HepG2 (cell line): ENCODE results near the gene DHRS13. TPM values are rescaled to one million over a fixed set of nuclear protein-coding genes. Genes with fewer than 3 reads are reported as not detected.

ENCODE experiments used
- ATF7 ChIP-seq, 2 experiments: fragments of 450-650 bp in 1 of 2; sonication (generic) in 1 of 2; formaldehyde crosslinking in 1 of 2; IDR thresholded peaks; 2 replicates each; pipeline versions ENCODE4 v1.4.0 to v1.6.1; 2016 to 2020; ENCODE audit warnings: antibody characterized with exemption in 1 of 2, mild to moderate bottlenecking in 1 of 2, missing genetic modification reagents in 1 of 2
- FOSL2 ChIP-seq: sonication (generic); formaldehyde crosslinking; IDR thresholded peaks from 2 replicates; pipeline ENCODE4 v1.4.0; 2020; ENCODE audit warnings: missing genetic modification reagents
- HMG20B ChIP-seq: conservative IDR thresholded peaks from 2 replicates; pipeline ENCODE4 v1.6.1; 2016; ENCODE audit warnings: missing genetic modification reagents, missing compliant biosample characterization
- JUN ChIP-seq: sonication (generic); formaldehyde crosslinking; IDR thresholded peaks from 2 replicates; pipeline ENCODE4 v1.4.0; 2020; ENCODE audit warnings: mild to moderate bottlenecking, missing genetic modification reagents
- NCOA2 ChIP-seq: sonication (generic); formaldehyde crosslinking; IDR thresholded peaks from 2 replicates; pipeline ENCODE4 v1.8.0; 2022; ENCODE audit warnings: inconsistent platforms
- PCBP1 ChIP-seq: fragments of 200-400 bp; formaldehyde crosslinking; IDR thresholded peaks from 2 replicates; pipeline ENCODE4 v1.6.1; 2017; ENCODE audit warnings: mild to moderate bottlenecking, low read depth, low read length, borderline replicate concordance
- RXRA ChIP-seq: sonication (generic); formaldehyde crosslinking; IDR thresholded peaks from 2 replicates; pipeline ENCODE4 v1.5.1; 2020; ENCODE audit warnings: missing genetic modification reagents
- RXRB ChIP-seq: IDR thresholded peaks from 2 replicates; pipeline ENCODE4 v1.6.1; 2016; ENCODE audit warnings: borderline replicate concordance, missing genetic modification reagents, missing compliant biosample characterization
- SALL2 ChIP-seq: sonication (generic); formaldehyde crosslinking; IDR thresholded peaks from 2 replicates; pipeline ENCODE4 v1.8.1; 2023; ENCODE audit warnings: mild to moderate bottlenecking, missing genetic modification reagents, inconsistent platforms
- SOX5 ChIP-seq: IDR thresholded peaks from 2 replicates; pipeline ENCODE4 v1.6.1; 2016; ENCODE audit warnings: borderline replicate concordance
- ZBTB38 ChIP-seq: sonication (generic); formaldehyde crosslinking; IDR thresholded peaks from 2 replicates; pipeline ENCODE4 v1.5.1; 2020; ENCODE audit warnings: mild to moderate bottlenecking, missing genetic modification reagents
- ZFX ChIP-seq: sonication (generic); formaldehyde crosslinking; IDR thresholded peaks from 2 replicates; pipeline ENCODE4 v1.4.0; 2020; ENCODE audit warnings: mild to moderate bottlenecking, low read depth, missing genetic modification reagents, moderate library complexity
- polyA plus RNA-seq, 8 experiments: library from polyadenylated mRNA; depleted of rRNA in 3 of 8; stranded (reverse) in 7 of 8; unstranded in 1 of 8; fragments of >200 nt; fragmentation: Illumina TruSeq in 4 of 8; extraction: Trizol in 4 of 8; gene quantifications; 2 replicates each; pipeline versions ENCODE4 v1.2.1 to v1.2.3, GENCODE V29; 2011 to 2016; ENCODE audit warnings: low read depth in 4 of 8, missing spikeins in 1 of 8, mixed read lengths in 1 of 8; ENCODE audit not compliant: insufficient read depth in 1 of 8
- total RNA-seq, 5 experiments: library from RNA; depleted of rRNA; stranded (reverse); fragments of >200 nt; fragmentation: Illumina TruSeq; extraction: Trizol; gene quantifications; 2 replicates each; pipeline ENCODE4 v1.2.3, GENCODE V29; 2016; ENCODE audit warnings: low read depth in 1 of 5
- TF ChIP-seq, protein P1 (sequence below): sonication (generic); formaldehyde crosslinking; IDR thresholded peaks from 2 replicates; pipeline ENCODE4 v1.4.0; 2020; ENCODE audit warnings: missing genetic modification reagents
- TF ChIP-seq, protein P2 (sequence below): IDR thresholded peaks from 2 replicates; pipeline ENCODE4 v1.4.0; 2020; ENCODE audit warnings: mild to moderate bottlenecking, missing genetic modification reagents
- TF ChIP-seq, protein P3 (sequence below): sonication (generic); formaldehyde crosslinking; IDR thresholded peaks from 2 replicates; pipeline ENCODE4 v1.4.0; 2020; ENCODE audit warnings: missing genetic modification reagents, borderline replicate concordance

Gene DHRS13
- total and polyA plus RNA-seq, 2 of the 13 experiments (the other 11 are each of a cell fraction or from before 2014, with no cell fraction given) = 11.8 to 12.6 TPM

DNA sequence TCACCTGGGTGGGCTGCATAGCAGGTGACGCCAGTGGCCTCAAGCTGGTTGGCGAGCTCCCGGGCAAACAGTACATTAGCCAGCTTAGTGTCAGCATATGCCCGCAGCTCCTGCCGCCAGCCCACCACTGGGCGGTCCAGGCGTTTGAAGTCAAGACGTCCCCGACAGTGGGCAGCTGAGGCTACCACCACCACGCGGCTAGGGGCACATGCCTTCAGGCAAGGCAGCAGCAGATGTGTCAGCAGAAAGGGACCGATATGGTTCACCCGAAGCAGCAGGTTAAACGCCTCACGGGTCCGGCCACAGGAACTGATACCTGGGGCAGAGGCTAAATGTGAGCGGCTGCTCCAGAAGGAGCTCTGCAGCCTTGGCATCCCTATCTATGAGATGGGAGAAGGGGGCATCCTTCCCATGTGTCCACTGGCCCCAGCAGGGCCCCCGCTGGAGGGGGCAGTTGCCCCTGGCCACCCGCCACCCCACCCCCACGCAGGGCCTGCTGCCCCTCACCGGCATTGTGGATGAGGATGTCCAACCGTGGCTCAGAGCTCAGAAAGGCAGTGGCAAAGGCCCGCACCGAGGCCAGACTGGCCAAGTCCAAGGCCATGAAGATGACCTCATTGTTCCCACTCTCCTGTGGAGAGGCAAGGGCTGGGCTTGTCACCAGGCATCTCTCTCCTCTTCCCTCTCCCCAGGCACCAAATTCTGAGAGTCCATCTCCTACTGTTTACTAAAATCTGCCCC is 1.7 kb downstream of the DHRS13 start (continued):
- TF ChIP-seq ZBTB38 (peak; percentile 36; the same call in 1 of the 2 replicates), NCOA2 (CRISPR knock-in tag) (0 out of 2 replicates have a peak, but pooled peaks have one; percentile 22), SOX5 (0 out of 2 replicates have a peak, but pooled peaks have one; percentile 24), FOSL2 (peak; percentile 68), HMG20B (CRISPR knock-in tag) (no peak), RXRA (CRISPR knock-in tag) (peak; percentile 66; the same call in 1 of the 2 replicates), PCBP1 (0 out of 2 replicates have a peak, but pooled peaks have one; percentile 40), SALL2 (CRISPR knock-in tag) (no peak), ATF7 (IDR thresholded peaks at IDR 0.05) (peak; percentile 81), ATF7 (CRISPR knock-in tag; IDR thresholded peaks at IDR 0.05) (peak; percentile 85), ZFX (CRISPR knock-in tag) (peak; percentile 33; the same call in 1 of the 2 replicates), RXRB (0 out of 2 replicates have a peak, but pooled peaks have one; percentile 28), JUN (CRISPR knock-in tag) (peak; percentile 87; the same call in 1 of the 2 replicates)
- TF ChIP-seq, protein P1, sequence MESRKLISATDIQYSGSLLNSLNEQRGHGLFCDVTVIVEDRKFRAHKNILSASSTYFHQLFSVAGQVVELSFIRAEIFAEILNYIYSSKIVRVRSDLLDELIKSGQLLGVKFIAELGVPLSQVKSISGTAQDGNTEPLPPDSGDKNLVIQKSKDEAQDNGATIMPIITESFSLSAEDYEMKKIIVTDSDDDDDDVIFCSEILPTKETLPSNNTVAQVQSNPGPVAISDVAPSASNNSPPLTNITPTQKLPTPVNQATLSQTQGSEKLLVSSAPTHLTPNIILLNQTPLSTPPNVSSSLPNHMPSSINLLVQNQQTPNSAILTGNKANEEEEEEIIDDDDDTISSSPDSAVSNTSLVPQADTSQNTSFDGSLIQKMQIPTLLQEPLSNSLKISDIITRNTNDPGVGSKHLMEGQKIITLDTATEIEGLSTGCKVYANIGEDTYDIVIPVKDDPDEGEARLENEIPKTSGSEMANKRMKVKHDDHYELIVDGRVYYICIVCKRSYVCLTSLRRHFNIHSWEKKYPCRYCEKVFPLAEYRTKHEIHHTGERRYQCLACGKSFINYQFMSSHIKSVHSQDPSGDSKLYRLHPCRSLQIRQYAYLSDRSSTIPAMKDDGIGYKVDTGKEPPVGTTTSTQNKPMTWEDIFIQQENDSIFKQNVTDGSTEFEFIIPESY (CRISPR knock-in tag) = peak; percentile 77; the same call in 1 of the 2 replicates
- TF ChIP-seq, protein P2, sequence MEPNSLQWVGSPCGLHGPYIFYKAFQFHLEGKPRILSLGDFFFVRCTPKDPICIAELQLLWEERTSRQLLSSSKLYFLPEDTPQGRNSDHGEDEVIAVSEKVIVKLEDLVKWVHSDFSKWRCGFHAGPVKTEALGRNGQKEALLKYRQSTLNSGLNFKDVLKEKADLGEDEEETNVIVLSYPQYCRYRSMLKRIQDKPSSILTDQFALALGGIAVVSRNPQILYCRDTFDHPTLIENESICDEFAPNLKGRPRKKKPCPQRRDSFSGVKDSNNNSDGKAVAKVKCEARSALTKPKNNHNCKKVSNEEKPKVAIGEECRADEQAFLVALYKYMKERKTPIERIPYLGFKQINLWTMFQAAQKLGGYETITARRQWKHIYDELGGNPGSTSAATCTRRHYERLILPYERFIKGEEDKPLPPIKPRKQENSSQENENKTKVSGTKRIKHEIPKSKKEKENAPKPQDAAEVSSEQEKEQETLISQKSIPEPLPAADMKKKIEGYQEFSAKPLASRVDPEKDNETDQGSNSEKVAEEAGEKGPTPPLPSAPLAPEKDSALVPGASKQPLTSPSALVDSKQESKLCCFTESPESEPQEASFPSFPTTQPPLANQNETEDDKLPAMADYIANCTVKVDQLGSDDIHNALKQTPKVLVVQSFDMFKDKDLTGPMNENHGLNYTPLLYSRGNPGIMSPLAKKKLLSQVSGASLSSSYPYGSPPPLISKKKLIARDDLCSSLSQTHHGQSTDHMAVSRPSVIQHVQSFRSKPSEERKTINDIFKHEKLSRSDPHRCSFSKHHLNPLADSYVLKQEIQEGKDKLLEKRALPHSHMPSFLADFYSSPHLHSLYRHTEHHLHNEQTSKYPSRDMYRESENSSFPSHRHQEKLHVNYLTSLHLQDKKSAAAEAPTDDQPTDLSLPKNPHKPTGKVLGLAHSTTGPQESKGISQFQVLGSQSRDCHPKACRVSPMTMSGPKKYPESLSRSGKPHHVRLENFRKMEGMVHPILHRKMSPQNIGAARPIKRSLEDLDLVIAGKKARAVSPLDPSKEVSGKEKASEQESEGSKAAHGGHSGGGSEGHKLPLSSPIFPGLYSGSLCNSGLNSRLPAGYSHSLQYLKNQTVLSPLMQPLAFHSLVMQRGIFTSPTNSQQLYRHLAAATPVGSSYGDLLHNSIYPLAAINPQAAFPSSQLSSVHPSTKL (CRISPR knock-in tag) = peak; percentile 39; the same call in 1 of the 2 replicates
- TF ChIP-seq, protein P3, sequence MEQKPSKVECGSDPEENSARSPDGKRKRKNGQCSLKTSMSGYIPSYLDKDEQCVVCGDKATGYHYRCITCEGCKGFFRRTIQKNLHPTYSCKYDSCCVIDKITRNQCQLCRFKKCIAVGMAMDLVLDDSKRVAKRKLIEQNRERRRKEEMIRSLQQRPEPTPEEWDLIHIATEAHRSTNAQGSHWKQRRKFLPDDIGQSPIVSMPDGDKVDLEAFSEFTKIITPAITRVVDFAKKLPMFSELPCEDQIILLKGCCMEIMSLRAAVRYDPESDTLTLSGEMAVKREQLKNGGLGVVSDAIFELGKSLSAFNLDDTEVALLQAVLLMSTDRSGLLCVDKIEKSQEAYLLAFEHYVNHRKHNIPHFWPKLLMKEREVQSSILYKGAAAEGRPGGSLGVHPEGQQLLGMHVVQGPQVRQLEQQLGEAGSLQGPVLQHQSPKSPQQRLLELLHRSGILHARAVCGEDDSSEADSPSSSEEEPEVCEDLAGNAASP (CRISPR knock-in tag) = 0 out of 2 replicates have a peak, but pooled peaks have one; percentile 45
